Neuron (in vitro differentiated cells): ENCODE data around the gene PPP4R3A.
"Not testable (repeated sequence)": the region's sequence is repeated elsewhere in the genome, so short reads cannot be mapped to it uniquely, and the experiment has no call there.

Experiments used
- H2AFZ ChIP-seq: one replicate; pipeline ENCODE4 v1.6.1; 2013; ENCODE audit warnings: low read depth, mild to moderate bottlenecking, inconsistent platforms, low read length, moderate library complexity
- H3K27me3 ChIP-seq: one replicate; pipeline ENCODE4 v1.6.1; 2013; ENCODE audit warnings: low read length; ENCODE audit not compliant: insufficient read depth
- H3K36me3 ChIP-seq: one replicate; pipeline ENCODE4 v1.6.1; 2013; ENCODE audit warnings: low read length; ENCODE audit not compliant: insufficient read depth
- H3K4me1 ChIP-seq: one replicate; pipeline ENCODE4 v1.6.1; 2013; ENCODE audit warnings: low read length; ENCODE audit not compliant: insufficient read depth
- H3K4me3 ChIP-seq: 2 replicates; pipeline ENCODE4 v1.5.1; 2013; ENCODE audit warnings: mild to moderate bottlenecking, low read length, moderate library complexity
- H3K9me3 ChIP-seq: one replicate; pipeline ENCODE4 v1.6.1; 2013; ENCODE audit warnings: low read length

Gene PPP4R3A

GRCh38 chr14:91418387-91419043 is 91.6 kb downstream of the PPP4R3A start:
- Histone ChIP-seq H2AFZ (peak overlapping the region; percentile 98), H3K27me3 (no peaks in the 10 kb centered on the region), H3K36me3 (peaks cover 10% of the 10 kb centered on the region), H3K4me3 (peak overlapping the region; percentile 79), H3K4me1 (peaks cover 29% of the 10 kb centered on the region), H3K9me3 (no peaks in the 10 kb centered on the region)

GRCh38 chr14:91417983-91418386 is 92.1 kb downstream of the PPP4R3A start:
- H3K4me3 ChIP-seq: peak overlapping the region; percentile 79

GRCh38 chr14:91417120-91417982 is 92.8 kb downstream of the PPP4R3A start, which contains the start of gene CCDC88C:
Gene CCDC88C, minus strand, starts transcription at chr14:91417820. Its CDS starts 130 bp downstream, at chr14:91417690.
- Histone ChIP-seq H3K4me3 (peak within 1 kb of the TSS; percentile 79), H3K36me3 (peaks cover 13% of the 10 kb centered on the region), H2AFZ (peak within 1 kb of the TSS; percentile 98), H3K4me1 (peaks cover 29% of the 10 kb centered on the region), H3K27me3 (no peaks in the 10 kb centered on the region), H3K9me3 (no peaks in the 10 kb centered on the region)

More at GRCh38 chr14:91417983-91418386, 92.1 kb downstream of the PPP4R3A start:
- H3K27me3 ChIP-seq: no peaks in the 10 kb centered on the region
- peaks cover 13% of the 10 kb centered on the region for H3K36me3 ChIP-seq
- H3K9me3 ChIP-seq: no peaks in the 10 kb centered on the region
- H3K4me1 ChIP-seq: peaks cover 29% of the 10 kb centered on the region
- peak overlapping the region; percentile 98 for H2AFZ ChIP-seq

GRCh38 chr14:91416744-91417119 is 93.4 kb downstream of the PPP4R3A start:
- H3K9me3 ChIP-seq: no peaks in the 10 kb centered on the region
- peaks cover 13% of the 10 kb centered on the region for H3K36me3 ChIP-seq
- H3K27me3 ChIP-seq: no peaks in the 10 kb centered on the region
- peak overlapping the region; percentile 79 for H3K4me3 ChIP-seq
- peaks cover 29% of the 10 kb centered on the region for H3K4me1 ChIP-seq
- H2AFZ ChIP-seq: peak overlapping the region; percentile 92

GRCh38 chr14:91415794-91416743 is 94.0 kb downstream of the PPP4R3A start:
- Histone ChIP-seq H3K27me3 (no peaks in the 10 kb centered on the region), H3K36me3 (peaks cover 13% of the 10 kb centered on the region), H3K4me1 (peaks cover 34% of the 10 kb centered on the region), H3K4me3 (peak overlapping the region; percentile 79), H3K9me3 (no peaks in the 10 kb centered on the region), H2AFZ (no peak overlapping the region)

- Histone ChIP-seq H3K27me3 (no peaks in the 10 kb centered on the region), H3K4me3 (peak overlapping the region; percentile 5), H3K4me1 (peaks cover 50% of the 10 kb centered on the region)
Observed at GRCh38 chr14:91414475-91414833, 95.7 kb downstream of the PPP4R3A start.

GRCh38 chr14:91413547-91414474 is 96.3 kb downstream of the PPP4R3A start:
- H3K9me3 ChIP-seq: no peaks in the 10 kb centered on the region
- H3K36me3 ChIP-seq: peaks cover 13% of the 10 kb centered on the region
- H2AFZ ChIP-seq: no peak overlapping the region
- H3K4me1 ChIP-seq: peaks cover 50% of the 10 kb centered on the region
- no peaks in the 10 kb centered on the region for H3K27me3 ChIP-seq
- no peak overlapping the region for H3K4me3 ChIP-seq

More at GRCh38 chr14:91414475-91414833, 95.7 kb downstream of the PPP4R3A start:
- H3K9me3 ChIP-seq: no peaks in the 10 kb centered on the region
- no peak overlapping the region for H2AFZ ChIP-seq
- H3K36me3 ChIP-seq: peaks cover 13% of the 10 kb centered on the region

- H3K27me3 ChIP-seq: no peaks in the 10 kb centered on the region
- H3K4me3 ChIP-seq: no peak overlapping the region
- H3K9me3 ChIP-seq: no peaks in the 10 kb centered on the region
- H3K4me1 ChIP-seq: peaks cover 47% of the 10 kb centered on the region
- no peak overlapping the region for H2AFZ ChIP-seq
- H3K36me3 ChIP-seq: peaks cover 20% of the 10 kb centered on the region
Observed at GRCh38 chr14:91412939-91413338, 97.2 kb downstream of the PPP4R3A start.

- Histone ChIP-seq H3K27me3 (no peaks in the 10 kb centered on the region), H3K4me1 (peaks cover 38% of the 10 kb centered on the region), H2AFZ (no peak overlapping the region), H3K9me3 (no peaks in the 10 kb centered on the region), H3K4me3 (no peak overlapping the region), H3K36me3 (peaks cover 35% of the 10 kb centered on the region)
Observed at GRCh38 chr14:91410771-91411536, 99.2 kb downstream of the PPP4R3A start.

- H3K27me3 ChIP-seq: no peaks in the 10 kb centered on the region
- no peak overlapping the region for H2AFZ ChIP-seq
- H3K9me3 ChIP-seq: no peaks in the 10 kb centered on the region
- H3K4me1 ChIP-seq: peaks cover 31% of the 10 kb centered on the region
- H3K4me3 ChIP-seq: no peak overlapping the region
- H3K36me3 ChIP-seq: peaks cover 36% of the 10 kb centered on the region
Observed at GRCh38 chr14:91409928-91410718, 100.0 kb downstream of the PPP4R3A start.

GRCh38 chr14:91409240-91409639 is 100.9 kb downstream of the PPP4R3A start:
- not testable (repeated sequence) for H3K27me3 ChIP-seq

More at GRCh38 chr14:91409240-91409639, 100.9 kb downstream of the PPP4R3A start:
- H3K36me3 ChIP-seq: peaks cover 35% of the 10 kb centered on the region
- H2AFZ ChIP-seq, H3K4me3 ChIP-seq, H3K9me3 ChIP-seq: not testable (repeated sequence)
- H3K4me1 ChIP-seq: peaks cover 23% of the 10 kb centered on the region
